Vagina (tissue), 2 donors: ENCODE measurements around the gene ABTB2. TPM values are rescaled to one million over a fixed set of nuclear protein-coding genes. Genes with fewer than 3 reads are reported as not detected.

Experiments used
- DNase-seq, 2 donors: peaks; one replicate each; pipeline ENCODE4 v3.0.0-alpha.2; 2017; ENCODE audit errors: extremely low spot score in 2 of 2
- H3K27ac ChIP-seq: fragments of 200-600 bp; sonication (generic); one replicate; pipeline ENCODE4 v1.5.1; 2019
- H3K27me3 ChIP-seq: fragments of 200-600 bp; sonication (generic); one replicate; pipeline ENCODE4 v1.5.1; 2019
- H3K36me3 ChIP-seq, 2 donors: fragments of 200-600 bp; sonication (generic); one replicate each; pipeline ENCODE4 v1.5.1; 2017 to 2019
- H3K4me1 ChIP-seq: fragments of 200-600 bp; sonication (generic); one replicate; pipeline ENCODE4 v1.5.1; 2019
- H3K4me3 ChIP-seq, 2 donors: fragments of 200-600 bp; sonication (generic); 1 replicate in 1 of 2; 2 replicates in 1 of 2; pipeline ENCODE4 v1.5.1; 2016 to 2019
- H3K9me3 ChIP-seq: fragments of 200-600 bp; sonication (generic); one replicate; pipeline ENCODE4 v1.5.1; 2019
- POLR2A ChIP-seq, 2 donors: fragments of 450-650 bp; IDR thresholded peaks; one replicate each; pipeline ENCODE4 v1.6.1; 2017; ENCODE audit warnings: antibody characterized with exemption in 2 of 2, mild to moderate bottlenecking in 2 of 2, moderate library complexity in 2 of 2
- POLR2AphosphoS5 ChIP-seq, 2 donors: sonication (generic); formaldehyde crosslinking; IDR thresholded peaks; one replicate each; pipeline ENCODE4 v1.9.0; 2017; ENCODE audit warnings: antibody characterized with exemption in 2 of 2, mild to moderate bottlenecking in 2 of 2, low read depth in 1 of 2; ENCODE audit not compliant: insufficient read depth in 1 of 2
- intact Hi-C: fragments of 100-400 bp; cut with DNase I; formaldehyde crosslinking; loops from one replicate; pipeline ENCODE4 v1.15.1; 2023
- total RNA-seq: library from RNA; depleted of rRNA; stranded (reverse); fragments of >200 nt; gene quantifications from one replicate; pipeline ENCODE4 v1.2.3, GENCODE V29; 2016
- TF ChIP-seq, protein P1 (sequence below), 3 experiments: fragments of 450-650 bp in 2 of 3; fragments of 200-600 bp in 1 of 3; sonication (generic) in 1 of 3; IDR thresholded peaks; one replicate each; pipeline ENCODE4 v1.5.1; 2017 to 2019; ENCODE audit warnings: antibody characterized with exemption in 3 of 3, mild to moderate bottlenecking in 2 of 3, moderate library complexity in 2 of 3

The ABTB2 gene
- total RNA-seq, 1 donor from 2014 or later: 10.8 TPM

DNA sequence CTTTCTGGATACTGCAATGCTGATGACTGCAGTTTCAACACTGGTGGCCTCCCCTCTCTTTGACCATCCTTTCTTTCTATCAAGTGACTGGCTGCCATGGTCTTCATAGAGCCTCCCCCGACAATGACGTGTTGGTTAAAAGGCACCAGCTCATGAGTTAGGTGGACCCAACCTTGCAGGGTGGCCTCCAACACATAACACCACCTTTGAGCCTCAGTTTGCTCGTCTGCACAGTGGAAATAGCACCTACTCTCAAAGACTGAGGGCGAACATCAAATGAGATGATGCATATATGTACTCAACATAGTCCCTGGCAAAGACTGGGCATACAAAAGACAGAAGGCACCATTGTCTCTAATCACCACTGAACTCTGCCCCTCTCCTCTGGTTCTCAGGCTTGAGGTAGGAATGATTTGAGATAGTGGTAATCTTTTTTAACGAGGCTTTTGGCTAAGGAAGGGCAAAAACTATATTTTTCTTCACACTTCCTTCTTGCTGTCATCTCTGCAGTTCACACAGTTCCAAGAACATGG is 133.3 kb downstream of the ABTB2 start:
- H3K9me3 ChIP-seq: no peaks in the 10 kb centered on the region
- no peak for DNase-seq
- H3K27ac ChIP-seq: no peak overlapping the region
- H3K27me3 ChIP-seq: no peaks in the 10 kb centered on the region
- H3K4me3 ChIP-seq: no peak overlapping the region
- peaks cover 21% of the 10 kb centered on the region for H3K4me1 ChIP-seq
- intact Hi-C loops: no loop called here
- no peak for TF ChIP-seq POLR2A (IDR thresholded peaks at IDR 0.05)
- no peaks in the 10 kb centered on the region for H3K36me3 ChIP-seq

DNA sequence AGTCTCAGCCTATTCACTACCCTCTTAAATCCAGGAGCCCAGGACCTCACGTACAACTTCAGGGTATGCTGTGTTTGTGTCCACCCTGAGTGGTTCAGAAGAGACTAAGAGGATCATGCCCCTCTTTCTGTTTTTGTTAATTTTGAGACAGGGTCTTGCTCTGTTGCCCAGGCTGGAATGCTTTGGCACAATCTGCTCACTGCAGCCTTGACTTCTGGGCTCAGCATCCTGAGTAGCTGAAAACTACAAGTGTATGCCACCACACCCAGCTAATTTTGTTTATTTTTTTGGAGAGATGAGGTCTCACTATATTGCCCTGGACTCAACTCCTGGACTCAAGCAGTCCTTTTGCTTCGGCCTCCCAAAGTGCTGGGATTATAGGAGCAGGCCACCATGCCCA is 133.9 kb downstream of the ABTB2 start:
- no peak overlapping the region for H3K27ac ChIP-seq

DNA sequence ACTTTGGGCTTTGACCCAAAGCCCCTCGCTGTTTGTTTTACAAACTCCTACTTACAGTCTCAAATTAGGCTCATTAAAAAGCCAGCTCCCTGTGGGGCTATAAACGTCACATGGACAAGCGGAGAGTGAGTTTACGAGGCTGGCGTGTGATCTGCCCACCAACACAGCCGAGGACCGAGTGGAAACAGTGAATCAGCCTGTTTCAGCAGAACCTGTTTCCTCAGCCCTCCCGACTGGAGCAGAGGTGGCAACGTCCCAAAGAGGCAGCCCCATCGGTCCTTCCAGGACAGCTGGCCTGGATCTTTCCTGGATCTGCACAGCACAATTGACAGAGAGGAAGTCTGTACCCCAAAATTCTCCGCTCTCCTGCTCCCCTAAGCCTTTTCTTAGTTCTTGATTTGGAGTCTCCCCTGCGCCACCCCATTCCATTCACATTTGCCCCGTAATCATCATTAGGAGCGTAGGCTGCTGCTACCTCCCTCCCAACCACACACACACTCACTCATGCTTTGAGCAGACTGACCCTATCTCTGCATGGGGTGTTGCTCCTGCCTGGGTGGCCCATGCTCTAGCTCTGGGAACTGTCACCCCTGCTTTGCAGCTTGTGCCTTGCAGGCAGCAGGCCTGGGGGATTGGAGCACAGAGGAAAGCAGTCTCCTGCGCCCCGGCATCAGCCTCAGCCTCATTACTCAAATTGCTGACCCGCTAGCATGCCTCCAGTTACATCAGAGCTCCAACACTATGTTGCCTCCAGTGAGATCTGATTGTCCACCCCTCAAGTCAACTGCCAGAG is 134.6 kb downstream of the ABTB2 start:
- Histone ChIP-seq H3K27me3 (no peaks in the 10 kb centered on the region), H3K4me1 (peaks cover 21% of the 10 kb centered on the region), H3K36me3 (no peaks in the 10 kb centered on the region), H3K27ac (no peak overlapping the region), H3K9me3 (no peaks in the 10 kb centered on the region), H3K4me3 (no peak overlapping the region)
- peak; percentile 59 to 82 for TF ChIP-seq POLR2AphosphoS5 (IDR thresholded peaks at IDR 0.05; ENCODE audit: insufficient read depth in 1 of 2, low read depth in 1 of 2)
- TF ChIP-seq, protein P1, sequence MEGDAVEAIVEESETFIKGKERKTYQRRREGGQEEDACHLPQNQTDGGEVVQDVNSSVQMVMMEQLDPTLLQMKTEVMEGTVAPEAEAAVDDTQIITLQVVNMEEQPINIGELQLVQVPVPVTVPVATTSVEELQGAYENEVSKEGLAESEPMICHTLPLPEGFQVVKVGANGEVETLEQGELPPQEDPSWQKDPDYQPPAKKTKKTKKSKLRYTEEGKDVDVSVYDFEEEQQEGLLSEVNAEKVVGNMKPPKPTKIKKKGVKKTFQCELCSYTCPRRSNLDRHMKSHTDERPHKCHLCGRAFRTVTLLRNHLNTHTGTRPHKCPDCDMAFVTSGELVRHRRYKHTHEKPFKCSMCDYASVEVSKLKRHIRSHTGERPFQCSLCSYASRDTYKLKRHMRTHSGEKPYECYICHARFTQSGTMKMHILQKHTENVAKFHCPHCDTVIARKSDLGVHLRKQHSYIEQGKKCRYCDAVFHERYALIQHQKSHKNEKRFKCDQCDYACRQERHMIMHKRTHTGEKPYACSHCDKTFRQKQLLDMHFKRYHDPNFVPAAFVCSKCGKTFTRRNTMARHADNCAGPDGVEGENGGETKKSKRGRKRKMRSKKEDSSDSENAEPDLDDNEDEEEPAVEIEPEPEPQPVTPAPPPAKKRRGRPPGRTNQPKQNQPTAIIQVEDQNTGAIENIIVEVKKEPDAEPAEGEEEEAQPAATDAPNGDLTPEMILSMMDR (IDR thresholded peaks at IDR 0.05): no peak
- peak in 1 of 2 donors; percentile 94 for DNase-seq
- intact Hi-C loops: no loop called here

More for the DNA sequence above, 133.9 kb downstream of the ABTB2 start:
- H3K4me3 ChIP-seq: no peak overlapping the region
- intact Hi-C loops: no loop called here
- no peaks in the 10 kb centered on the region for H3K36me3 ChIP-seq
- H3K9me3 ChIP-seq: no peaks in the 10 kb centered on the region
- H3K4me1 ChIP-seq: peaks cover 21% of the 10 kb centered on the region
- TF ChIP-seq POLR2A (IDR thresholded peaks at IDR 0.05) (no peak), POLR2AphosphoS5 (IDR thresholded peaks at IDR 0.05; ENCODE audit: insufficient read depth in 1 of 2, low read depth in 1 of 2) (no peak)
- TF ChIP-seq, protein P1 (IDR thresholded peaks at IDR 0.05): no peak
- no peak for DNase-seq
- no peaks in the 10 kb centered on the region for H3K27me3 ChIP-seq

DNA sequence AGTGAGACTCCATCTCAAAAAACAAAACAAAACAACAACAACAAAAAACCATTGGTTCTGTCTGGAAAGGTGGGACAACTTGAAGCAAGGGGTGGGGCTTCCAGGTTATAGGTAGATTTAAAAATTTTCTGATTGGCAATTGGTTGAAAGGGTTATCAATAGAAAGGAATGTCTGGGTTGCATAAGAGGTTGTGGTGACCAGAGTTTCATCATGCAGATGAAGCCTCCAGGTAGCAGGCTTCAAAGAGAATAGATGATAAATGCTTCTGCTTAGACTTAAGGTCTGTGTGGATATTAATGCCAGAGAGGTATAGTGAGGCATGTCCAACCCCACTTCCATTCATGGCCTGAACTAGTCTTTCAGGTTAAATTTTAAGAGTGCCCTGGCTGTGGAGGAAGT is 135.8 kb downstream of the ABTB2 start:
- no peaks in the 10 kb centered on the region for H3K36me3 ChIP-seq
- no peak for DNase-seq
- intact Hi-C loops: no loop called here
- H3K4me3 ChIP-seq: no peak overlapping the region
- TF ChIP-seq POLR2AphosphoS5 (IDR thresholded peaks at IDR 0.05; ENCODE audit: insufficient read depth in 1 of 2, low read depth in 1 of 2) (no peak), POLR2A (IDR thresholded peaks at IDR 0.05) (no peak)
- TF ChIP-seq, protein P1 (IDR thresholded peaks at IDR 0.05): no peak
- H3K4me1 ChIP-seq: peaks cover 21% of the 10 kb centered on the region
- no peaks in the 10 kb centered on the region for H3K9me3 ChIP-seq
- no peak overlapping the region for H3K27ac ChIP-seq
- H3K27me3 ChIP-seq: no peaks in the 10 kb centered on the region

DNA sequence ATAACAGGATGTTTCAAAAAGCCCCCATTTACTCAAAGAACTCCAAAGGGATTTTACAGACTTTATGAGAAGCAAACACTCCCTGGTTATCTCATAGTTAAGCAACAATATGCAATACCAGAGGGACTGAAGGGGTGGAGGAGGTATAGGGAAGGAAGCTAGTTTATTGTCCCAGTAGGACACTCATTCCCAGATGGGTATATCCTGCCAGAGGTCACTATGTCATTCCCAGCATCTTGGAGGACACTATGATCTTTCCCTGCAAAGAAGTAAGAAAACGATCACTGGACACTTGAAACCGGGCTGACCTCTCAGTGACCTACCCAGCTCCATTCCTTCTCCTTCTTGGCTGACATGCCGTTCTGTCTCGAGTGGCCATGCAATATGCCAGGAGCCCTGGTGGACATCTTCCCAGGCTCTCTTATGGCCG is 137.9 kb downstream of the ABTB2 start:
- H3K4me3 ChIP-seq: no peak overlapping the region
- peaks cover 26% of the 10 kb centered on the region for H3K4me1 ChIP-seq
- no peaks in the 10 kb centered on the region for H3K9me3 ChIP-seq
- DNase-seq: no peak
- H3K27me3 ChIP-seq: no peaks in the 10 kb centered on the region
- no peak overlapping the region for H3K27ac ChIP-seq
- H3K36me3 ChIP-seq: no peaks in the 10 kb centered on the region
- intact Hi-C loops: no loop called here
- TF ChIP-seq, protein P1 (IDR thresholded peaks at IDR 0.05): no peak
- TF ChIP-seq POLR2AphosphoS5 (IDR thresholded peaks at IDR 0.05; ENCODE audit: insufficient read depth in 1 of 2, low read depth in 1 of 2): peak in 1 of 2 donors; percentile 31
